ENCODE measurements around the gene FOXJ2. TPM values are rescaled to one million over a fixed set of nuclear protein-coding genes. Genes with fewer than 3 reads are reported as not detected.
A peak's percentile ranks its signal among the peaks of the same experiment; 100 is the strongest.

The FOXJ2 gene
- total and polyA plus RNA-seq, 7 donors = 2.8 to 17.1 (median 12.5) TPM

DNA sequence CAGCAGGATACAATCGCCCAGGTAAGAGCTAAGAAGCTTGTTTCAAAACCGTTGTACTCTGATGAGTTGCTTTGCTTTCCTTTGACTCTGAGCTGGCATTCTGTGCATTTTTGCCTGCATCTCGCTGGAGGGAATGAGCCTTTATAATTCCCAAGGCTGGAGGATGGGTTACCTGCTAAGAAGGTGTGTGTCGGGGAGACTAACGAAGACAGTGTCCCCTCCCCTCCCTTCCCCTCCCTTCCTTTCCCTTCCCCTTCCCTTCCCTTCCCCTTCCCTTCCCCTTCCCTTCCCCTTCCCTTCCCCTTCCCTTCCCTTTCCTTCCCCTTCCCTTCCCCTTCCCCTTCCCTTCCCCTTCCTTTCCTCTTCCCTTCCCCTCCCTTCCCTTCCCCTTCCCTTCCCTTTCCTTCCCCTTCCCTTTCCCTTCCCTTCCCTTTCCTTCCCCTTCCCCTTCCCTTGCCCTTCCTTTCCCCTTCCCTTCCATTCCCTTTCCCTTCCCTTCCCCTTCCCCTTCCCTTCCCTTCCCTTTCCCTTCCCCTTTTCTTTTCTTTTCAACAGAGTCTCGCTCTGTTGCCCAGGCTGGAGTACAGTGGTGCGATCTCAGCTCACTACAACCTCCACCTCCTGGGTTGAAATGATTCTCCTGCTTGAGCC lies 18.2 kb downstream of the FOXJ2 start:
- Histone ChIP-seq H3K27ac (no peak overlapping the region), H3K9me3 (no peaks in the 10 kb centered on the region), H3K4me3 (no peak overlapping the region), H3K36me3 (peaks cover 30 to 99% (median 59%) of the 10 kb centered on the region in 4 donors), H3K4me1 (peaks cover 0 to 6% (median 0%) of the 10 kb centered on the region in 4 donors), H3K27me3 (no peaks in the 10 kb centered on the region)
- no peak for DNase-seq
- WGBS, 2 donors = 90 to 91% methylated on average over 7 of the region's 7 CpGs
- intact Hi-C loops (cut with DNase I) = no loop called here
- TF ChIP-seq POLR2A (IDR thresholded peaks at IDR 0.05) (no peak), CTCF (IDR thresholded peaks at IDR 0.05) (no peak), EP300 (IDR thresholded peaks at IDR 0.05) (no peak)

GRCh38 chr12:8052679-8053078 lies 20.2 kb downstream of the FOXJ2 start:
- no peak for TF ChIP-seq POLR2A (IDR thresholded peaks at IDR 0.05)
- TF ChIP-seq CTCF (IDR thresholded peaks at IDR 0.05) = no peak
- TF ChIP-seq POLR2AphosphoS5 (IDR thresholded peaks at IDR 0.05) = no peak
- no peak for TF ChIP-seq EP300 (IDR thresholded peaks at IDR 0.05)
- no peaks in the 10 kb centered on the region for H3K9me3 ChIP-seq
- H3K4me3 ChIP-seq = no peak overlapping the region
- no peak for DNase-seq
- H3K4me1 ChIP-seq = no peaks in the 10 kb centered on the region
- 82 to 96% methylated on average over 7 of the region's 7 CpGs for WGBS, 2 donors
- intact Hi-C loops (cut with DNase I) = no loop called here
- no peaks in the 10 kb centered on the region for H3K27me3 ChIP-seq
- H3K27ac ChIP-seq = no peak overlapping the region
- H3K36me3 ChIP-seq = peaks cover 27 to 83% (median 53%) of the 10 kb centered on the region in 4 donors

GRCh38 chr12:8054816-8055215 lies 22.3 kb downstream of the FOXJ2 start:
- H3K9me3 ChIP-seq = no peaks in the 10 kb centered on the region
- H3K36me3 ChIP-seq = peaks cover 9 to 62% (median 32%) of the 10 kb centered on the region in 4 donors
- H3K4me3 ChIP-seq = no peak overlapping the region
- 89 to 95% methylated on average over 2 of the region's 2 CpGs for WGBS, 2 donors
- H3K27me3 ChIP-seq = no peaks in the 10 kb centered on the region
- no peaks in the 10 kb centered on the region for H3K4me1 ChIP-seq
- intact Hi-C loops (cut with DNase I) = no loop called here
- no peak for TF ChIP-seq EP300 (IDR thresholded peaks at IDR 0.05)
- no peak for TF ChIP-seq POLR2AphosphoS5 (IDR thresholded peaks at IDR 0.05)
- no peak for TF ChIP-seq CTCF (IDR thresholded peaks at IDR 0.05)
- no peak for TF ChIP-seq POLR2A (IDR thresholded peaks at IDR 0.05)
- DNase-seq = no peak
- H3K27ac ChIP-seq = no peak overlapping the region

DNA sequence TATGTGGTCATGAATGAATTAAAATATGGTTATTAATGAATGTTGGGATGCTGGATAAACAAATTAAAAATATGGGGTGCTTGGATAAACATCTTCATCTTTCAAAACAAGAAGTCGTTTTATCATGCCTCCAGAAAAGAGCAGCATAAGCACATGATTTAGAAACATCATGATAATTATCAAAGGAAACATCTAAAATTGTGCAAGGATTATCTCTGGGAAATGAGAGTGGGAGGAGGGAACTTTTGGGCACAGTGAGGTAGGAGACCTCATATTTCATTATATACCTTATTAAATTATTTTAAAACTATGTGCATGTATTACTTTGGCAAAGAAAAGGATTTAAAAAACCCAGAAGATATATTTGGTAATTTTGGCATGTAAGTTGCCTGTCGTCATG lies 24.8 kb downstream of the FOXJ2 start:
- DNase-seq = no peak
- Histone ChIP-seq H3K4me1 (no peaks in the 10 kb centered on the region), H3K27ac (no peak overlapping the region), H3K4me3 (no peak overlapping the region), H3K9me3 (no peaks in the 10 kb centered on the region), H3K36me3 (peaks cover 5 to 38% (median 14%) of the 10 kb centered on the region in 4 donors), H3K27me3 (no peaks in the 10 kb centered on the region)
- intact Hi-C loops (cut with DNase I) = no loop called here
- TF ChIP-seq POLR2A (IDR thresholded peaks at IDR 0.05) (no peak), EP300 (IDR thresholded peaks at IDR 0.05) (no peak), POLR2AphosphoS5 (IDR thresholded peaks at IDR 0.05) (no peak), CTCF (IDR thresholded peaks at IDR 0.05) (no peak)
- 67 to 71% methylated on average over 2 of the region's 2 CpGs for WGBS, 2 donors

DNA sequence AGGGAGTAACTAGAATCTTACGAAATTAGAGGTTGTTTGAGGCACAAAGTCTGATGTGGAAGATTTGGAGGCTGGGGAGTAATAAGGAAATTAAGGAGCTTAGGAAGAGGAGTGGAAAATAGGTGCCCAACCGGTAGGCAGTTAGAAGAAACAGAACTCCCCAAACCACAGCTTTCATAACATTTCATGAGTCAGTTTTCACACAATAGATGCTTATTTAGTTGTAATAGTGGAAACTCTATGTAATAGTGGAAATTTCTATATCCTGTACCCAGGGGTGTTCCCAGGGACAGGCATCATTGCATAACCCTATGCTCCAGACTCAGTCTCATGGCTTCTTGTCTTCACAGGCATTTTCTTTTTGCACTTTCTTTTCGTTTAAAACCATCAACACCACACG lies 25.3 kb downstream of the FOXJ2 start:
- H3K9me3 ChIP-seq = no peaks in the 10 kb centered on the region
- no peak overlapping the region for H3K27ac ChIP-seq
- TF ChIP-seq POLR2AphosphoS5 (IDR thresholded peaks at IDR 0.05) = peak in 1 of 4 donors; percentile 9
- no peak for TF ChIP-seq CTCF (IDR thresholded peaks at IDR 0.05)
- peak in 1 of 4 donors; percentile 17 for TF ChIP-seq EP300 (IDR thresholded peaks at IDR 0.05)
- 66 to 67% methylated on average over 4 of the region's 4 CpGs for WGBS, 2 donors
- no peaks in the 10 kb centered on the region for H3K4me1 ChIP-seq
- no peak overlapping the region for H3K4me3 ChIP-seq
- H3K27me3 ChIP-seq = no peaks in the 10 kb centered on the region
- DNase-seq = no peak
- intact Hi-C loops (cut with DNase I) = no loop called here
- H3K36me3 ChIP-seq = peaks cover 0 to 32% (median 11%) of the 10 kb centered on the region in 4 donors

All from sigmoid colon (tissue), 7 donors.